Measurements from ENCODE around the gene PRSS58.

PRSS58 gene

DNA sequence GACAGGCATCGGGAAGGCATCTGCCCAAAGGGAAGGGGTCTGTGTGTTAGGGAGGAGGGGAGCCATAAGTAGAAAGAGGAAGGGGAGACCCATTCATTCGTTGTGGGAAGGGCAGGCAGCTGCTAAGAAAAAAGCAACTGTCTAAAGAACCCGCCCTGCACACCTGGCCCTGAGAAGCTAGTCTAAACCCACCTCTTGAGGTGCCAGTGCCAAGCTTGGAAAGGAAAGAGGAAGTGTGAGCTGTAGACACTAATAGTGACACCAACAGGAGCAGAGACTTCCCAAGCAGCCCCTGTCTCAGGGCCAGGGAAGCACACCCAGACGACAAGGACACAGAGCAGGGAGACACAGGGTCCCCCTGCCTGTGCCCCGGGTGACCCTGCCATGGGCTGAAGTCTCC is 40.8 kb upstream of the PRSS58 start:
- TF ChIP-seq ZFX (IDR thresholded peaks at IDR 0.05) (no peak), CTCF (conservative IDR thresholded peaks at IDR 0.05) (no peak)
- no peak overlapping the region for H3K27ac ChIP-seq

DNA sequence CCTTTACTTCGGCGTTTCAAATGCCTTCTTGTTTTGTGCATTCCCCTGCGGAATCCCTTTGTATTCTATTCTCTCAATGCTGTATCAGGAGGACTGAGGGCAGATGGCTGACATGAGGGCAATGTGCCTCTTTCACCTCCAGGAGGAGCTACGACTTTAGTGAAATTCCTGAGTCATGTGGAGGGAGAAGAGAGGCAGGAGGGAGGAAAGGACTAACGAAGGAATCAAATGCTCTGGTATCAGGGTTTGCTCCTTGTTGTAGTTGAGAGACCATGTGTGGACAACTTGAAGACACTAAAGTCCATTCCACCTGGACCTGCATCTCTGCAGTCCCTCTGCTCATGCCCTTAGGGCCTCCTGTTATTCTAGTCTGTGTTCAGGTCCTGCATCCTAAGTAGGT is 40.2 kb upstream of the PRSS58 start:
- H3K27ac ChIP-seq, result no peak overlapping the region
- no peak for TF ChIP-seq ZFX (IDR thresholded peaks at IDR 0.05)
- peak; percentile 64 for TF ChIP-seq CTCF (conservative IDR thresholded peaks at IDR 0.05)

DNA sequence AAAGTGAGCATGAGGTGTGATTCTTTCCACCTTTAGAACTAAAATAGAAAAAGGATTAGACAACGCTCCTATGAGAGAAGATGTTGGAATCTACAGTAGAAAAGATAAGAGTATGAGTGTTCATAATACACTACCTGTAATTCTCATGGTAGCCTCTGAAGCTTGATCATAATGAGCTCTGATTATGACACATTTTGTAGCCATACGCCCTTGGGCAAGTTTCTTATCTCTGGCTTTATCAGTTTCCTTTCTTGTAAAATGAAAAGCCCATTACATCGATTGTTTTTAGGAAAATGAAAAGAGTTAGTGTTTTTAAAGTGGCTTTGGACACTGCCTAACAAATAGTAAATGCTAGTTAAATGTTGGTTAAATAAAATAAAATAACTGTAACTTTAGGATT is 22.4 kb upstream of the PRSS58 start:
- H3K27ac ChIP-seq, result no peak overlapping the region
- TF ChIP-seq ZFX (IDR thresholded peaks at IDR 0.05) (no peak), CTCF (conservative IDR thresholded peaks at IDR 0.05) (no peak)

- no peak overlapping the region for H3K27ac ChIP-seq
- TF ChIP-seq ZFX (IDR thresholded peaks at IDR 0.05) (no peak), CTCF (conservative IDR thresholded peaks at IDR 0.05) (no peak)
Observed at GRCh38 chr7:142279601-142280000, 21.7 kb upstream of the PRSS58 start.

DNA sequence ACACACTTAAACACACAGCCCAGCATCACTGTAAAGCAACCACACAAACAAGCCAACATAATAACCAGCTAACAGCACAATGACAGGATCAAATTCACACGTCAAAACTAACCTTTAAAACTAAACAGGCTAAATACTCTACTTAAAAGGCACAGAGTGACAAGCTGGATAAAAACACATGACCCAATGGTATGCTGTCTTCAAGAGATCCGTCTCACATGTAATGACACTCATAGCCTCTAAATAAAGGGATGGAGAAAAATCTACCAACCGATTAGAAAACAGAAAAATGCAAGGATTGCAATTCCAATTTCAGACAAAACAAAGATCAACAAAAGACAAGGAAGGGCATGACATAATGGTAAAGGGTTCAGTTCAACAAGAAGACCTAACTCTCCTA is 17.2 kb upstream of the PRSS58 start:
- TF ChIP-seq CTCF (conservative IDR thresholded peaks at IDR 0.05) (no peak), ZFX (IDR thresholded peaks at IDR 0.05) (no peak)

DNA sequence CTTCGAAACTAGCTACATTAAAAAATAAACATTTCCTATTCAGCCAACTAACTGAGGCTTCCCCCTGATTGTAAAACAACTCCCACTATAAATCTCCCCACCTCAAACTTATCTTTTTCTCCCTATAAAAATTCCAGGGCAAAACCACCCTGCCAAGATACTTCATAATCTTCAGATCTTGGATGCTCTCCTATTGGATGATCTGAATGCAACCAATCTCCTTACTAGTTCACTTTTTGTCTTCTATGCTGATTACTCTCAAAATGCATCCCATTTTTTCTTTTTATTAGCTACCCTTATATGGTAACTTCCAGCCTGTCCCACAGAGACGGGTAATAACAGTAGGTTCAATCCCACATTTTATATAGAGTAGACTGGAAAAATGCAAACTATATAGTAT is 15.0 kb upstream of the PRSS58 start:
- TF ChIP-seq ZFX (IDR thresholded peaks at IDR 0.05), result no peak
- TF ChIP-seq CTCF (conservative IDR thresholded peaks at IDR 0.05), result no peak
- H3K27ac ChIP-seq, result no peak overlapping the region

More for the DNA sequence above, 17.2 kb upstream of the PRSS58 start:
- no peak overlapping the region for H3K27ac ChIP-seq

DNA sequence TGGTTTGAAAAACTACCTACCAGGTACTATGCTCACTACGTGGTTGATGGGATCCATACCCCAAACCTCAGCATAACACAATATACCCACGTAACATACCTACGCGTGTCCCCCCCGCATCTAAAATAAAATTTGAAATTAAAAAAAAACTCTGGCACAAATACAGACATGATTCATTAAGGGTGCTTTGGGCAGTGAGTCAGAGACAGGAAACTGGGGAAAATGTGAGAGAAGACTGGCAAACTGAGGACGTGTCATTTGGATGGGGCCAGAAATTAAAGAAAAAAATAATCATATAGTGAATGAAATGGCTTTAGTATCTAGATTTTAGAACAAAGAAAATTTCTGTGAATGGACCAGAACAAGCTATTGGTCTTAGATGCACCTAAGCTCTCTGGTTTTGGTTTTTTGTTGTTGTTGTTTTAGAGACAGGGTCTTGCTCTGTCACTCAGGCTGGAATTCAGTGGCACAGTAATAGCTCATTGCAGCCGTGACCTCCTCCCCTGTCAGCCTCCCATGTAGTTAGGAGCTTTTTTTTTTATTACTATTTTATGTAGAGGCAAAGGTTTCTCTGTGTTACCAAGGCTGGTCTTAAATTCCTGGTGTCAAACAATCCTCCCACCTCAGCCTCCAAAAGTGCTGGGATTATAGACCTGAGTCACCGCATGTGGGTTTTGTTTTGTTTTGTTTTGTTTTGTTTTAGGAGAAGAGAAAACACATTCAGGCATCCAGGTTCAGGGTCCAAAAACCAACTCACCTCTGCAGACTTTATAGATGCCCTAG is 5.9 kb upstream of the PRSS58 start:
- no peak for TF ChIP-seq CTCF (conservative IDR thresholded peaks at IDR 0.05)
- TF ChIP-seq ZFX (IDR thresholded peaks at IDR 0.05), result no peak

More for the DNA sequence above, 5.9 kb upstream of the PRSS58 start:
- H3K27ac ChIP-seq, result no peak overlapping the region
